OCI-LY1 (cell line): ENCODE results near the gene SLC38A8.

Experiments
- H2AFZ ChIP-seq: fragments of 200-600 bp; sonication (generic), shearing (Covaris generic); 2 replicates; pipeline ENCODE4 v1.6.0; 2014; ENCODE audit warnings: antibody characterized with exemption, mild to moderate bottlenecking, low read length
- H3F3A ChIP-seq: fragments of 200-600 bp; sonication (generic), shearing (Covaris generic); 2 replicates; pipeline ENCODE4 v1.6.0; 2014; ENCODE audit warnings: mild to moderate bottlenecking, antibody characterized with exemption, low read length, moderate library complexity; ENCODE audit not compliant: insufficient read depth
- H3K27ac ChIP-seq: fragments of 200-600 bp; sonication (generic); 2 replicates; pipeline ENCODE4 v1.5.1; 2014; ENCODE audit warnings: low read length, mixed run types, mild to moderate bottlenecking, low read depth; ENCODE audit not compliant: poor library complexity, severe bottlenecking
- H3K27me3 ChIP-seq: fragments of 200-600 bp; sonication (generic); 2 replicates; pipeline ENCODE4 v1.6.0; 2014; ENCODE audit warnings: antibody characterized with exemption, mild to moderate bottlenecking, low read length, moderate library complexity; ENCODE audit not compliant: insufficient read depth
- H3K36me3 ChIP-seq: fragments of 200-600 bp; sonication (generic); 2 replicates; pipeline ENCODE4 v1.6.1; 2014; ENCODE audit warnings: mild to moderate bottlenecking, antibody characterized with exemption, low read length, moderate library complexity, mixed read lengths; ENCODE audit not compliant: insufficient read depth
- H3K4me1 ChIP-seq: fragments of 200-600 bp; sonication (generic); 2 replicates; pipeline ENCODE4 v1.5.1; 2014; ENCODE audit warnings: mild to moderate bottlenecking, low read length, moderate library complexity; ENCODE audit not compliant: insufficient read depth, severe bottlenecking
- H3K4me2 ChIP-seq: fragments of 200-600 bp; sonication (generic), shearing (Covaris generic); 2 replicates; pipeline ENCODE4 v1.6.1; 2014; ENCODE audit warnings: low read length
- H3K4me3 ChIP-seq: fragments of 200-600 bp; sonication (generic); 2 replicates; pipeline ENCODE4 v1.5.1; 2014; ENCODE audit warnings: low read length, low read depth, mild to moderate bottlenecking, mixed read lengths; ENCODE audit not compliant: poor library complexity, severe bottlenecking
- H3K79me2 ChIP-seq: fragments of 200-600 bp; shearing (Covaris generic); 2 replicates; pipeline ENCODE4 v1.6.1; 2016; ENCODE audit warnings: mixed run types, low read length, mixed read lengths; ENCODE audit not compliant: insufficient read depth
- H3K9ac ChIP-seq: fragments of 200-600 bp; sonication (generic), shearing (Covaris generic); 2 replicates; pipeline ENCODE4 v1.6.1; 2014; ENCODE audit warnings: mild to moderate bottlenecking, low read length, mixed read lengths
- H3K9me2 ChIP-seq: fragments of 200-600 bp; sonication (generic), shearing (Covaris generic); 2 replicates; pipeline ENCODE4 v1.6.1; 2014; ENCODE audit warnings: low read depth, mild to moderate bottlenecking, low read length, mixed read lengths
- H3K9me3 ChIP-seq: fragments of 200-600 bp; shearing (Covaris generic); 2 replicates; pipeline ENCODE4 v1.6.1; 2014; ENCODE audit warnings: low read length, mixed read lengths
- H4K20me1 ChIP-seq: fragments of 200-600 bp; sonication (generic), shearing (Covaris generic); 2 replicates; pipeline ENCODE4 v1.6.0; 2016; ENCODE audit warnings: mild to moderate bottlenecking, low read length; ENCODE audit not compliant: insufficient read depth
- CTCF ChIP-seq: fragments of 200-600 bp; sonication (generic), shearing (Covaris generic); IDR thresholded peaks from 2 replicates; pipeline ENCODE4 v1.5.1; 2017; ENCODE audit warnings: mild to moderate bottlenecking, antibody characterized with exemption, low read length, moderate library complexity, mixed read lengths
- EZH2 ChIP-seq: fragments of 200-600 bp; sonication (generic), shearing (Covaris generic); IDR thresholded peaks from 2 replicates; pipeline ENCODE4 v1.8.0; 2017; ENCODE audit warnings: borderline replicate concordance, mixed run types, mild to moderate bottlenecking, antibody characterized with exemption, low read length, moderate library complexity, mixed read lengths

The SLC38A8 gene

GRCh38 chr16:83960521-83961249 is 81.9 kb downstream of the SLC38A8 start:
- no peak overlapping the region for H3K9ac ChIP-seq
- no peak overlapping the region for H3K4me3 ChIP-seq
- H3K9me3 ChIP-seq = no peaks in the 10 kb centered on the region
- H4K20me1 ChIP-seq = no peaks in the 10 kb centered on the region
- H3K9me2 ChIP-seq = no peaks in the 10 kb centered on the region
- no peak overlapping the region for H3K4me2 ChIP-seq
- TF ChIP-seq CTCF (no peak), EZH2 (no peak)
- no peaks in the 10 kb centered on the region for H3K4me1 ChIP-seq
- H2AFZ ChIP-seq = no peak overlapping the region
- no peak overlapping the region for H3K27ac ChIP-seq
- H3K27me3 ChIP-seq = peaks cover 13% of the 10 kb centered on the region; the same call in 1 of the 2 replicates
- no peaks in the 10 kb centered on the region for H3K79me2 ChIP-seq
- no peaks in the 10 kb centered on the region for H3K36me3 ChIP-seq
- no peaks in the 10 kb centered on the region for H3F3A ChIP-seq
